ENCODE data around the gene CD93.

CD93 gene

GRCh38 chr20:23083553-23084220, 2.4 kb downstream of the CD93 start:
- no peak for DNase-seq (ENCODE audit: low read depth in 2 of 2)

- no peak for DNase-seq (ENCODE audit: low read depth in 2 of 2)
Measured at GRCh38 chr20:23082846-23083552, 3.1 kb downstream of the CD93 start.

- DNase-seq (ENCODE audit: low read depth in 2 of 2), result no peak
Measured at GRCh38 chr20:23081263-23081819, 4.8 kb downstream of the CD93 start.

- DNase-seq (ENCODE audit: low read depth in 2 of 2), result no peak
Measured at GRCh38 chr20:23080521-23080920, 5.6 kb downstream of the CD93 start.

- no peak for DNase-seq (ENCODE audit: low read depth in 2 of 2)
Measured at GRCh38 chr20:23079926-23080325, 6.2 kb downstream of the CD93 start.

GRCh38 chr20:23079016-23079351, 7.1 kb downstream of the CD93 start:
- no peak for DNase-seq (ENCODE audit: low read depth in 2 of 2)

GRCh38 chr20:23078351-23079015, 7.6 kb downstream of the CD93 start:
- no peak for DNase-seq (ENCODE audit: low read depth in 2 of 2)

GRCh38 chr20:23077277-23077676, 8.8 kb downstream of the CD93 start:
- no peak for DNase-seq (ENCODE audit: low read depth in 2 of 2)

- no peak for DNase-seq (ENCODE audit: low read depth in 2 of 2)
Measured at GRCh38 chr20:23074052-23074451, 12.1 kb downstream of the CD93 start.

- no peak for DNase-seq (ENCODE audit: low read depth in 2 of 2)
Measured at GRCh38 chr20:23072892-23073586, 13.1 kb downstream of the CD93 start.

GRCh38 chr20:23071996-23072395, 14.1 kb downstream of the CD93 start:
- DNase-seq (ENCODE audit: low read depth in 2 of 2), result no peak

GRCh38 chr20:23071398-23071797, 14.7 kb downstream of the CD93 start:
- no peak for DNase-seq (ENCODE audit: low read depth in 2 of 2)

GRCh38 chr20:23069108-23069507, 17.0 kb downstream of the CD93 start:
- no peak for DNase-seq (ENCODE audit: low read depth in 2 of 2)

GRCh38 chr20:23068283-23068682, 17.8 kb downstream of the CD93 start:
- no peak for DNase-seq (ENCODE audit: low read depth in 2 of 2)

- no peak for DNase-seq (ENCODE audit: low read depth in 2 of 2)
Measured at GRCh38 chr20:23066772-23067171, 19.4 kb downstream of the CD93 start.

GRCh38 chr20:23065266-23066201, 20.6 kb downstream of the CD93 start:
- no peak for DNase-seq (ENCODE audit: low read depth in 2 of 2)

- DNase-seq (ENCODE audit: low read depth in 2 of 2), result no peak
Measured at GRCh38 chr20:23063581-23063980, 22.5 kb downstream of the CD93 start.

- no peak for DNase-seq (ENCODE audit: low read depth in 2 of 2)
Measured at GRCh38 chr20:23063168-23063567, 23.0 kb downstream of the CD93 start.

- no peak for DNase-seq (ENCODE audit: low read depth in 2 of 2)
Measured at GRCh38 chr20:23062632-23063031, 23.5 kb downstream of the CD93 start.

- no peak for DNase-seq (ENCODE audit: low read depth in 2 of 2)
Measured at GRCh38 chr20:23061734-23062561, 24.2 kb downstream of the CD93 start.

Measured in stimulated activated CD4-positive, alpha-beta T cell treated with anti-CD3 and anti-CD28 coated beads, Interleukin-1b, Interleukin-23, amount 100 ng/mL, for 4 hours (primary cell).